Kidney (tissue), 14 donors: ENCODE measurements around the gene PLXNB1. TPM values are rescaled to one million over a fixed set of nuclear protein-coding genes. Genes with fewer than 3 reads are reported as not detected.
A peak's percentile ranks its signal among the peaks of the same experiment; 100 is the strongest.

Source experiments
- DNase-seq, 5 donors: peaks; one replicate each; pipeline ENCODE4 v3.0.0-alpha.2; 2013 to 2020
- FAIRE-seq: peaks from 2 replicates; lab custom pipeline; 2012; peaks lifted over from hg19 to GRCh38; lab: Jason Lieb, UNC
- H3K27ac ChIP-seq, 2 donors: one replicate each; pipeline ENCODE4 v1.7.0; 2013; ENCODE audit warnings: low read depth in 2 of 2, low read length in 2 of 2, inconsistent platforms in 1 of 2
- H3K27me3 ChIP-seq: one replicate; pipeline ENCODE4 v1.7.1; 2013; ENCODE audit warnings: low read length, inconsistent platforms; ENCODE audit not compliant: control insufficient read depth, insufficient read depth
- H3K36me3 ChIP-seq, 3 donors: one replicate each; pipeline versions ENCODE4 v1.7.0 to v1.7.1; 2013; ENCODE audit warnings: low read length in 3 of 3, control low read depth in 1 of 3, inconsistent platforms in 1 of 3; ENCODE audit not compliant: insufficient read depth in 3 of 3, control insufficient read depth in 2 of 3
- H3K4me1 ChIP-seq, 3 donors: one replicate each; pipeline versions ENCODE4 v1.7.0 to v1.7.1; 2013; ENCODE audit warnings: low read length in 3 of 3, inconsistent platforms in 1 of 3, low read depth in 1 of 3; ENCODE audit not compliant: control insufficient read depth in 2 of 3, insufficient read depth in 2 of 3
- H3K4me3 ChIP-seq, 3 donors: one replicate each; pipeline versions ENCODE4 v1.7.0 to v1.8.1; 2013; ENCODE audit warnings: low read length in 3 of 3, control low read depth in 1 of 3, inconsistent platforms in 1 of 3
- H3K9ac ChIP-seq, 3 donors: one replicate each; pipeline versions ENCODE4 v1.7.0 to v1.7.1; 2013; ENCODE audit warnings: low read length in 3 of 3, control low read depth in 1 of 3, inconsistent platforms in 1 of 3
- H3K9me3 ChIP-seq, 3 donors: one replicate each; pipeline versions ENCODE4 v1.7.0 to v1.7.1; 2013; ENCODE audit warnings: low read length in 3 of 3, control low read depth in 1 of 3, inconsistent platforms in 1 of 3; ENCODE audit not compliant: control insufficient read depth in 2 of 3, insufficient read depth in 1 of 3
- CTCF ChIP-seq: IDR thresholded peaks from 3 replicates; pipeline ENCODE4 v1.5.1; 2012; ENCODE audit warnings: mild to moderate bottlenecking, moderate library complexity, borderline replicate concordance; ENCODE audit not compliant: insufficient read depth; ENCODE audit errors: extremely low read depth
- intact Hi-C: fragments of 100-400 bp; cut with DNase I; formaldehyde crosslinking; loops from one replicate; pipeline ENCODE4 v1.11.1; 2022
- polyA plus RNA-seq: library from polyadenylated mRNA; stranded (reverse); fragments of 350-450 nt; fragmentation: Illumina TruSeq; extraction: RNeasy Lipid Tissue Mini Kit (QIAGEN cat#74804); gene quantifications from one replicate; pipeline ENCODE4 v1.2.3, GENCODE V29; 2014; ENCODE audit warnings: low read depth, low replicate concordance; ENCODE audit not compliant: insufficient read depth
- total RNA-seq: library from RNA; stranded (reverse); fragmentation: NEBNext Ultra II Directional; extraction: Animal tissue kit (Norgen Biotek cat#: 25700); gene quantifications from one replicate; pipeline ENCODE4 v1.2.1, GENCODE V29; 2021
- donor health status: control.
- donor health status: control.
- donor health status: control.
- donor health status: control.
- donor health status: control.
- donor health status: DM: yes; HTN: yes; CAD: no.
- donor health status: Normal renal cell carcinoma (clear cell type).

Gene PLXNB1
- total and polyA plus RNA-seq, 2 donors from 2014 or later, result 101 to 224 TPM

GRCh38 chr3:48466386-48467109, 36.7 kb upstream of the PLXNB1 start:
- H3K27ac ChIP-seq, result peak overlapping the region; percentile 99 to 100
- FAIRE-seq, result no peak
- peak overlapping the region; percentile 20 to 88 (median 78) for H3K9ac ChIP-seq
- no peaks in the 10 kb centered on the region for H3K27me3 ChIP-seq
- peaks cover 0 to 43% (median 23%) of the 10 kb centered on the region in 3 donors for H3K4me1 ChIP-seq
- intact Hi-C loops, result loop anchor here (5.0 kb wide), 1 partner anchor 36 kb away; the partner anchor contains the start of gene SHISA5
- DNase-seq, result peak in 2 of 5 donors; percentile 73 to 81
- TF ChIP-seq CTCF, result no peak
- H3K36me3 ChIP-seq, result peaks cover 0 to 10% (median 5%) of the 10 kb centered on the region in 3 donors
- peak overlapping the region; percentile 45 to 84 (median 80) for H3K4me3 ChIP-seq
- H3K9me3 ChIP-seq, result no peaks in the 10 kb centered on the region

- Histone ChIP-seq H3K4me3 (peak overlapping the region; percentile 45 to 84 (median 80)), H3K4me1 (peaks cover 0 to 43% (median 23%) of the 10 kb centered on the region in 3 donors), H3K27me3 (no peaks in the 10 kb centered on the region), H3K36me3 (peaks cover 0 to 15% (median 9%) of the 10 kb centered on the region in 3 donors), H3K27ac (peak overlapping the region; percentile 99 to 100), H3K9ac (peak overlapping the region; percentile 20 to 88 (median 80)), H3K9me3 (no peaks in the 10 kb centered on the region)
- DNase-seq (peak; percentile 98 to 100 (median 99)), FAIRE-seq (peak; percentile 99)
- TF ChIP-seq CTCF, result peak; percentile 92
- intact Hi-C loops, result loop anchor here (5.0 kb wide), 1 partner anchor 37 kb away; the partner anchor contains the start of gene SHISA5
These were observed 35.9 kb upstream of the PLXNB1 start for GRCh38 chr3:48465531-48466378.

- peak overlapping the region; percentile 89 to 100 for H3K27ac ChIP-seq
- H3K4me3 ChIP-seq, result no peak overlapping the region
- FAIRE-seq, result no peak
- peaks cover 0 to 21% (median 13%) of the 10 kb centered on the region in 3 donors for H3K36me3 ChIP-seq
- intact Hi-C loops, result loop anchor here (5.0 kb wide), 1 partner anchor 37 kb away; the partner anchor contains the start of gene SHISA5
- TF ChIP-seq CTCF, result no peak
- H3K9ac ChIP-seq, result peak overlapping the region in 2 of 3 donors; percentile 54 to 80
- no peak for DNase-seq
- no peaks in the 10 kb centered on the region for H3K9me3 ChIP-seq
- H3K4me1 ChIP-seq, result peaks cover 0 to 39% (median 23%) of the 10 kb centered on the region in 3 donors
- no peaks in the 10 kb centered on the region for H3K27me3 ChIP-seq
These were observed 35.3 kb upstream of the PLXNB1 start for GRCh38 chr3:48465237-48465530.
